GM12873 (cell line): Measurements from ENCODE around the gene SMOC2.

Experiments used
- CTCF ChIP-seq: IDR thresholded peaks from 2 replicates; pipeline ENCODE4 v1.5.1; 2012; ENCODE audit warnings: low read depth, mild to moderate bottlenecking, moderate library complexity, low read length, control low read depth; ENCODE audit not compliant: insufficient read depth; ENCODE audit errors: missing control alignments

SMOC2 gene

GRCh38 chr6:168440520-168441433 is at the start of gene SMOC2:
Gene SMOC2 (plus strand): TSS chr6:168441184. CDS start chr6:168441371, 187 bp downstream.
- no peak for TF ChIP-seq CTCF

GRCh38 chr6:168393126-168393870 is 47.7 kb upstream of the SMOC2 start:
- no peak for TF ChIP-seq CTCF

GRCh38 chr6:168394606-168395005 is 46.4 kb upstream of the SMOC2 start:
- TF ChIP-seq CTCF = no peak

GRCh38 chr6:168395983-168396382 is 45.0 kb upstream of the SMOC2 start:
- no peak for TF ChIP-seq CTCF

- no peak for TF ChIP-seq CTCF
Observed at GRCh38 chr6:168396561-168396960, 44.4 kb upstream of the SMOC2 start.

GRCh38 chr6:168397012-168397411 is 44.0 kb upstream of the SMOC2 start:
- no peak for TF ChIP-seq CTCF

- TF ChIP-seq CTCF = no peak
Observed at GRCh38 chr6:168400037-168400436, 40.9 kb upstream of the SMOC2 start.
